ENCODE data around the gene MAN2A1.

GRCh38 chr5:109668237-109668636 is 21.5 kb upstream of the MAN2A1 start:
- TF ChIP-seq SP1 (IDR thresholded peaks at IDR 0.05; ENCODE audit: low read depth) (no peak), POLR2AphosphoS5 (IDR thresholded peaks at IDR 0.05; ENCODE audit: low read depth, low read length) (no peak), CEBPB (IDR thresholded peaks at IDR 0.05; ENCODE audit: low read depth) (no peak), ZFX (IDR thresholded peaks at IDR 0.05) (no peak), CTCF (IDR thresholded peaks at IDR 0.05 in 2 of 3, conservative IDR thresholded peaks at IDR 0.05 in 1 of 3; ENCODE audit: borderline replicate concordance in 1 of 3, insufficient read depth in 1 of 3, low read depth in 2 of 3, low read length in 2 of 3) (no peak), JUND (IDR thresholded peaks at IDR 0.05) (no peak)

Measured in HCT116 (cell line).